CD14-positive monocyte (primary cell): ENCODE results near the gene DMRT2. TPM values are rescaled to one million over a fixed set of nuclear protein-coding genes. Genes with fewer than 3 reads are reported as not detected.

ENCODE experiments used
- DNase-seq, 3 donors: peaks; one replicate each; pipeline ENCODE4 v3.0.0-alpha.2; 2011 to 2022
- H2AFZ ChIP-seq: 2 replicates; pipeline ENCODE4 v1.6.0; 2012; ENCODE audit warnings: mild to moderate bottlenecking, low read depth, low read length, inconsistent platforms; ENCODE audit not compliant: insufficient read depth, poor library complexity, severe bottlenecking
- H3K27ac ChIP-seq, 2 donors: 1 replicate in 1 of 2; 2 replicates in 1 of 2; pipeline ENCODE4 v1.5.1; 2012 to 2013; ENCODE audit warnings: low read length in 2 of 2, control low read depth in 1 of 2, inconsistent platforms in 1 of 2, low read depth in 1 of 2, mild to moderate bottlenecking in 1 of 2
- H3K27me3 ChIP-seq, 2 donors: one replicate each; pipeline versions ENCODE4 v1.6.0 to v1.6.1; 2011 to 2013; ENCODE audit warnings: low read length in 2 of 2; ENCODE audit not compliant: control insufficient read depth in 2 of 2, insufficient read depth in 2 of 2
- H3K36me3 ChIP-seq, 2 donors: replicated peaks in 1 of 2; 1 replicate in 1 of 2; 2 replicates in 1 of 2; pipeline versions ENCODE4 v1.5.1 to v1.6.1; 2012 to 2013; ENCODE audit warnings: low read length in 2 of 2, control low read depth in 1 of 2, inconsistent platforms in 1 of 2, mild to moderate bottlenecking in 1 of 2; ENCODE audit not compliant: insufficient read depth in 2 of 2, control insufficient read depth in 1 of 2
- H3K4me1 ChIP-seq, 2 donors: 1 replicate in 1 of 2; 2 replicates in 1 of 2; pipeline versions ENCODE4 v1.5.1 to v1.6.1; 2012 to 2013; ENCODE audit warnings: low read length in 2 of 2, control low read depth in 1 of 2, inconsistent platforms in 1 of 2, mild to moderate bottlenecking in 1 of 2, moderate library complexity in 1 of 2; ENCODE audit not compliant: insufficient read depth in 2 of 2, control insufficient read depth in 1 of 2
- H3K4me2 ChIP-seq: replicated peaks from 2 replicates; pipeline ENCODE3; 2012; ENCODE audit warnings: low read length, moderate library complexity, mild to moderate bottlenecking; ENCODE audit not compliant: poor library complexity, severe bottlenecking; ENCODE audit errors: extremely low read depth
- H3K4me3 ChIP-seq, 3 experiments: fragments of 200-600 bp in 1 of 3; sonication (generic) in 1 of 3; replicated peaks in 1 of 3; 1 replicate in 2 of 3; 2 replicates in 1 of 3; pipeline ENCODE4 v1.5.1; 2011 to 2013; ENCODE audit warnings: low read length in 3 of 3, mild to moderate bottlenecking in 3 of 3, control low read depth in 2 of 3, low read depth in 2 of 3, inconsistent platforms in 1 of 3, moderate library complexity in 1 of 3
- H3K79me2 ChIP-seq: 2 replicates; pipeline ENCODE4 v1.6.0; 2012; ENCODE audit warnings: mild to moderate bottlenecking, control low read depth, inconsistent platforms, low read length, moderate library complexity; ENCODE audit not compliant: insufficient read depth
- H3K9ac ChIP-seq: 2 replicates; pipeline ENCODE4 v1.6.0; 2017; ENCODE audit warnings: low read length, mild to moderate bottlenecking; ENCODE audit not compliant: insufficient read depth, poor library complexity, severe bottlenecking
- H3K9me3 ChIP-seq, 2 donors: replicated peaks in 1 of 2; 1 replicate in 1 of 2; 2 replicates in 1 of 2; pipeline versions ENCODE4 v1.5.1 to v1.6.1; 2012 to 2013; ENCODE audit warnings: low read length in 2 of 2, control low read depth in 1 of 2; ENCODE audit not compliant: control insufficient read depth in 1 of 2, insufficient read depth in 1 of 2
- H4K20me1 ChIP-seq: 2 replicates; pipeline ENCODE4 v1.6.0; 2012; ENCODE audit warnings: mild to moderate bottlenecking, low read length, control low read depth, moderate library complexity; ENCODE audit not compliant: insufficient read depth
- H3K27ac Mint-ChIP-seq, 7 donors: one replicate each; pipeline ENCODE4 v1.8.0; 2020; ENCODE audit warnings: mild to moderate bottlenecking in 7 of 7, mixed read lengths in 7 of 7, moderate library complexity in 6 of 7, inconsistent platforms in 2 of 7
- H3K27me3 Mint-ChIP-seq, 3 donors: one replicate each; pipeline ENCODE4 v1.8.0; 2021 to 2022; ENCODE audit warnings: low read depth in 3 of 3, mild to moderate bottlenecking in 3 of 3, mixed read lengths in 3 of 3, moderate library complexity in 3 of 3, inconsistent platforms in 1 of 3
- H3K36me3 Mint-ChIP-seq, 2 donors: one replicate each; pipeline ENCODE4 v1.8.0; 2020; ENCODE audit warnings: mixed read lengths in 2 of 2, inconsistent platforms in 1 of 2, mild to moderate bottlenecking in 1 of 2
- H3K4me1 Mint-ChIP-seq: one replicate; pipeline ENCODE4 v1.8.0; 2020; ENCODE audit warnings: mild to moderate bottlenecking, mixed read lengths
- H3K4me3 Mint-ChIP-seq, 2 donors: one replicate each; pipeline ENCODE4 v1.8.0; 2020; ENCODE audit warnings: mild to moderate bottlenecking in 2 of 2, mixed read lengths in 2 of 2, moderate library complexity in 1 of 2
- H3K9me3 Mint-ChIP-seq, 7 donors: one replicate each; pipeline ENCODE4 v1.8.0; 2020 to 2022; ENCODE audit warnings: mixed read lengths in 7 of 7, mild to moderate bottlenecking in 6 of 7, moderate library complexity in 6 of 7, inconsistent platforms in 2 of 7
- CTCF ChIP-seq: fragments of 200-600 bp; IDR thresholded peaks from one replicate; pipeline ENCODE4 v1.8.0; 2022; ENCODE audit warnings: antibody characterized with exemption, mild to moderate bottlenecking
- WGBS: methylation state at CpG from one replicate; pipeline ENCODE4 v1.1.5; 2013; ENCODE audit warnings: missing lambda C conversion rate; ENCODE audit not compliant: insufficient coverage; 5-methylcytosine and 5-hydroxymethylcytosine counted together
- intact Hi-C, 2 donors: fragments of 100-400 bp; cut with micrococcal nuclease; formaldehyde crosslinking; loops; one replicate each; pipeline versions ENCODE4 v1.15.0 to v1.15.1; 2023
- polyA plus RNA-seq, 3 donors: library from polyadenylated mRNA; depleted of rRNA in 1 of 3; unstranded in 2 of 3; stranded (reverse) in 1 of 3; fragments of 300-500 nt in 2 of 3; fragments of >200 nt in 1 of 3; fragmentation: Illumina TruSeq in 2 of 3; gene quantifications; 1 replicate in 2 of 3; 2 replicates in 1 of 3; pipeline ENCODE4 v1.2.3, GENCODE V29; 2012 to 2021

Gene DMRT2
- polyA plus RNA-seq, 3 donors, result not detected

GRCh38 chr9:1073497-1073896 is 23.3 kb downstream of the DMRT2 start:
- no peak for TF ChIP-seq CTCF
- Histone ChIP-seq H3K9ac (no peak overlapping the region), H4K20me1 (no peaks in the 10 kb centered on the region), H2AFZ (no peak overlapping the region), H3K27ac (no peak overlapping the region), H3K9me3 (no peaks in the 10 kb centered on the region), H3K4me1 (no peaks in the 10 kb centered on the region), H3K79me2 (no peaks in the 10 kb centered on the region), H3K36me3 (no peaks in the 10 kb centered on the region), H3K4me3 (no peak overlapping the region), H3K27me3 (peaks cover 0 to 6% of the 10 kb centered on the region in 2 donors), H3K4me2 (no peak overlapping the region)
- H3K27me3 Mint-ChIP-seq, result peaks cover 7 to 10% (median 9%) of the 10 kb centered on the region in 3 donors
- peaks cover 0 to 4% (median 3%) of the 10 kb centered on the region in 7 donors for H3K9me3 Mint-ChIP-seq
- no peak overlapping the region for H3K4me3 Mint-ChIP-seq
- no peak overlapping the region for H3K27ac Mint-ChIP-seq
- H3K36me3 Mint-ChIP-seq, result no peaks in the 10 kb centered on the region
- intact Hi-C loops, result no loop called here
- no peaks in the 10 kb centered on the region for H3K4me1 Mint-ChIP-seq
- WGBS, result no CpG with 5 or more reads among the region's 1 CpG
- no peak for DNase-seq

GRCh38 chr9:1077616-1078015 is 27.5 kb downstream of the DMRT2 start:
- Histone ChIP-seq H3K9ac (no peak overlapping the region), H2AFZ (no peak overlapping the region), H4K20me1 (no peaks in the 10 kb centered on the region), H3K4me3 (no peak overlapping the region), H3K27me3 (peaks cover 2 to 5% of the 10 kb centered on the region in 2 donors), H3K4me2 (no peak overlapping the region), H3K9me3 (no peaks in the 10 kb centered on the region), H3K27ac (no peak overlapping the region), H3K79me2 (no peaks in the 10 kb centered on the region), H3K4me1 (no peaks in the 10 kb centered on the region), H3K36me3 (no peaks in the 10 kb centered on the region)
- no CpG with 5 or more reads among the region's 2 CpGs for WGBS
- TF ChIP-seq CTCF, result no peak
- Mint-ChIP-seq H3K27me3 (peaks cover 3 to 7% (median 3%) of the 10 kb centered on the region in 3 donors), H3K36me3 (no peaks in the 10 kb centered on the region), H3K4me1 (no peaks in the 10 kb centered on the region), H3K4me3 (no peak overlapping the region), H3K9me3 (peaks cover 0 to 3% (median 0%) of the 10 kb centered on the region in 7 donors), H3K27ac (no peak overlapping the region)
- no peak for DNase-seq
- intact Hi-C loops, result no loop called here
